Measurements from ENCODE around the gene AIMP1. TPM values are rescaled to one million over a fixed set of nuclear protein-coding genes. Genes with fewer than 3 reads are reported as not detected.
A peak's percentile ranks its signal among the peaks of the same experiment; 100 is the strongest.

Gene AIMP1
- total RNA-seq, result 14.9 TPM

GRCh38 chr4:106315968-106316772, at the start of gene AIMP1, which contains the start of gene TBCK:
AIMP1 (plus strand) TSS chr4:106316550; CDS start chr4:106325010, 8,460 bp downstream.
TBCK (minus strand) TSS chr4:106316209; CDS start chr4:106308960, 7,249 bp downstream.
- TF ChIP-seq CTCF (IDR thresholded peaks at IDR 0.05), result no peak
- Histone ChIP-seq H3K4me3 (peak within 1 kb of the TSS; percentile 70 to 87), H3K27me3 (no peaks in the 10 kb centered on the region), H3K27ac (peak within 1 kb of the TSS; percentile 89 to 97), H3K36me3 (peaks cover 3 to 4% of the 10 kb centered on the region in 2 donors), H3K9me3 (no peaks in the 10 kb centered on the region), H3K4me1 (peaks cover 3 to 32% of the 10 kb centered on the region in 2 donors)
- intact Hi-C loops (cut with DNase I), result loop anchor here (2.0 to 10.0 kb wide), 5 partner anchors 44 to 1171 kb away; partner anchors contain the start of genes GSTCD, INTS12 and TET2
- peak; percentile 70 to 94 for DNase-seq (ENCODE audit: low spot score in 2 of 2)

- Histone ChIP-seq H3K4me1 (peaks cover 0 to 11% of the 10 kb centered on the region in 2 donors), H3K4me3 (no peak overlapping the region), H3K36me3 (no peaks in the 10 kb centered on the region), H3K9me3 (no peaks in the 10 kb centered on the region), H3K27ac (no peak overlapping the region), H3K27me3 (no peaks in the 10 kb centered on the region)
- intact Hi-C loops (cut with DNase I), result loop anchor here (5.0 kb wide), 3 partner anchors 99 to 914 kb away; partner anchors contain the start of gene GIMD1
- no peak for DNase-seq (ENCODE audit: low spot score in 2 of 2)
- TF ChIP-seq CTCF (IDR thresholded peaks at IDR 0.05), result no peak
These were observed 47.6 kb upstream of the AIMP1 start for GRCh38 chr4:106268786-106269185.

- intact Hi-C loops (cut with DNase I), result loop anchor here (5.0 kb wide), 4 partner anchors 48 to 913 kb away; partner anchors contain the start of genes AIMP1, GIMD1 and TBCK
- H3K27ac ChIP-seq, result no peak overlapping the region
- peaks cover 0 to 13% of the 10 kb centered on the region in 2 donors for H3K4me1 ChIP-seq
- TF ChIP-seq CTCF (IDR thresholded peaks at IDR 0.05), result no peak
- no peaks in the 10 kb centered on the region for H3K27me3 ChIP-seq
- DNase-seq (ENCODE audit: low spot score in 2 of 2), result no peak
- H3K36me3 ChIP-seq, result no peaks in the 10 kb centered on the region
- H3K4me3 ChIP-seq, result no peak overlapping the region
- H3K9me3 ChIP-seq, result no peaks in the 10 kb centered on the region
These were observed 46.6 kb upstream of the AIMP1 start for GRCh38 chr4:106269711-106270110.

- no peak overlapping the region for H3K4me3 ChIP-seq
- no peak for TF ChIP-seq CTCF (IDR thresholded peaks at IDR 0.05)
- peak overlapping the region; percentile 3 to 11 for H3K27ac ChIP-seq
- peaks cover 0 to 13% of the 10 kb centered on the region in 2 donors for H3K4me1 ChIP-seq
- no peaks in the 10 kb centered on the region for H3K27me3 ChIP-seq
- no peaks in the 10 kb centered on the region for H3K36me3 ChIP-seq
- no peaks in the 10 kb centered on the region for H3K9me3 ChIP-seq
- DNase-seq (ENCODE audit: low spot score in 2 of 2), result no peak
- intact Hi-C loops (cut with DNase I), result loop anchor here (5.0 kb wide), 1 partner anchor 47 kb away; the partner anchor contains the start of genes AIMP1 and TBCK
These were observed 45.6 kb upstream of the AIMP1 start for GRCh38 chr4:106270736-106271135.

GRCh38 chr4:106273831-106274230, 42.5 kb upstream of the AIMP1 start:
- TF ChIP-seq CTCF (IDR thresholded peaks at IDR 0.05), result no peak
- no peak overlapping the region for H3K4me3 ChIP-seq
- intact Hi-C loops (cut with DNase I), result loop anchor here (5.0 kb wide), 1 partner anchor 43 kb away; the partner anchor contains the start of genes AIMP1 and TBCK

More at GRCh38 chr4:106273831-106274230, 42.5 kb upstream of the AIMP1 start:
- DNase-seq (ENCODE audit: low spot score in 2 of 2), result no peak
- Histone ChIP-seq H3K36me3 (no peaks in the 10 kb centered on the region), H3K9me3 (no peaks in the 10 kb centered on the region), H3K27ac (no peak overlapping the region), H3K27me3 (no peaks in the 10 kb centered on the region), H3K4me1 (peaks cover 0 to 13% of the 10 kb centered on the region in 2 donors)

Data from ascending aorta (tissue), 2 donors.